Keratinocyte (primary cell): ENCODE results near the gene GPR15LG.

Experiments used
- EZH2 ChIP-seq: IDR thresholded peaks from one replicate; pipeline ENCODE4 v1.6.1; 2012; ENCODE audit warnings: inconsistent platforms, mild to moderate bottlenecking, low read length, moderate library complexity
- TF ChIP-seq, protein P1 (sequence below), 3 experiments: IDR thresholded peaks in 1 of 3; conservative IDR thresholded peaks in 1 of 3; optimal IDR thresholded peaks in 1 of 3; 2 replicates in 2 of 3; 3 replicates in 1 of 3; pipeline versions ENCODE3 to v1.5.1; 2011; ENCODE audit warnings: low read length in 3 of 3, mild to moderate bottlenecking in 3 of 3, moderate library complexity in 2 of 3, control low read depth in 1 of 3, inconsistent platforms in 1 of 3; ENCODE audit not compliant: insufficient read depth in 2 of 3; ENCODE audit errors: extremely low read depth in 1 of 3

DNA sequence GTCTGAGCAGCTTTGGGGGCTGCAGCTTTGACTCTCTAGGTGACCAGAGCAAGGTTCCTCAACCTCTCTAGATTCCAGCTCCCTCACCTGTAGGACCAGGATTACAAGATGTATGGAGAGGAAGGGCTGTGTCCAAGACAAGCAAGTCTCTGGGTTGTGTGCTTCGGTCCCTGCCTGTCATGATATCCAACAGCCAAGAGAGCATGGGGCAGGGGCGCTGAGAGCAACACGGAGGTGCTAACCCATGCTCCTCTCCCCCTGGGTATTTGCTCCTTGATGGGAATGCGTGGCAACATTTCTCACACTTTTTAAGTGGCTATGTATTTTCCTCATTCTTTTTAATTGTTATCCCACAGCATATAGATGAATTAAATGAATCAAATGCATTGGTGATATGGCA, 31.0 kb downstream of the GPR15LG start:
- TF ChIP-seq, protein P1, sequence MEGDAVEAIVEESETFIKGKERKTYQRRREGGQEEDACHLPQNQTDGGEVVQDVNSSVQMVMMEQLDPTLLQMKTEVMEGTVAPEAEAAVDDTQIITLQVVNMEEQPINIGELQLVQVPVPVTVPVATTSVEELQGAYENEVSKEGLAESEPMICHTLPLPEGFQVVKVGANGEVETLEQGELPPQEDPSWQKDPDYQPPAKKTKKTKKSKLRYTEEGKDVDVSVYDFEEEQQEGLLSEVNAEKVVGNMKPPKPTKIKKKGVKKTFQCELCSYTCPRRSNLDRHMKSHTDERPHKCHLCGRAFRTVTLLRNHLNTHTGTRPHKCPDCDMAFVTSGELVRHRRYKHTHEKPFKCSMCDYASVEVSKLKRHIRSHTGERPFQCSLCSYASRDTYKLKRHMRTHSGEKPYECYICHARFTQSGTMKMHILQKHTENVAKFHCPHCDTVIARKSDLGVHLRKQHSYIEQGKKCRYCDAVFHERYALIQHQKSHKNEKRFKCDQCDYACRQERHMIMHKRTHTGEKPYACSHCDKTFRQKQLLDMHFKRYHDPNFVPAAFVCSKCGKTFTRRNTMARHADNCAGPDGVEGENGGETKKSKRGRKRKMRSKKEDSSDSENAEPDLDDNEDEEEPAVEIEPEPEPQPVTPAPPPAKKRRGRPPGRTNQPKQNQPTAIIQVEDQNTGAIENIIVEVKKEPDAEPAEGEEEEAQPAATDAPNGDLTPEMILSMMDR (optimal IDR thresholded peaks at IDR 0.05 in 1 of 3, IDR thresholded peaks at IDR 0.05 in 1 of 3, conservative IDR thresholded peaks at IDR 0.05 in 1 of 3; ENCODE audit: extremely low read depth in 1 of 3, insufficient read depth in 2 of 3, low read length in 3 of 3), result no peak
- TF ChIP-seq EZH2, result no peak
